HepG2 (cell line): ENCODE results near the gene ARL5C. TPM values are rescaled to one million over a fixed set of nuclear protein-coding genes. Genes with fewer than 3 reads are reported as not detected.
A peak's percentile ranks its signal among the peaks of the same experiment; 100 is the strongest.

Experiments used
- ARNT ChIP-seq: fragments of 450-650 bp; IDR thresholded peaks from 2 replicates; pipeline ENCODE4 v1.6.1; 2017
- ATAD3A ChIP-seq: sonication (generic); formaldehyde crosslinking; IDR thresholded peaks from 2 replicates; pipeline ENCODE4 v1.4.0; 2020; ENCODE audit warnings: missing genetic modification reagents
- BRD4 ChIP-seq: sonication (generic); formaldehyde crosslinking; IDR thresholded peaks from 2 replicates; pipeline ENCODE4 v1.4.0; 2020; ENCODE audit warnings: missing genetic modification reagents
- CCAR2 ChIP-seq: fragments of 200-400 bp; formaldehyde crosslinking; optimal IDR thresholded peaks from 2 replicates; pipeline ENCODE3; 2018; ENCODE audit warnings: low read depth, mild to moderate bottlenecking, low read length, moderate library complexity
- EHMT2 ChIP-seq: fragments of 200-600 bp; sonication (generic); IDR thresholded peaks from 2 replicates; pipeline ENCODE4 v1.7.0; 2017; ENCODE audit warnings: antibody characterized with exemption, low read depth, low read length, borderline replicate concordance
- ELF1 ChIP-seq: sonication (generic); formaldehyde crosslinking; IDR thresholded peaks from 2 replicates; pipeline ENCODE4 v1.4.0; 2020; ENCODE audit warnings: missing genetic modification reagents
- FOXO1 ChIP-seq: sonication (generic); formaldehyde crosslinking; IDR thresholded peaks from 2 replicates; pipeline ENCODE4 v1.4.0; 2020; ENCODE audit warnings: missing genetic modification reagents
- KLF11 ChIP-seq: IDR thresholded peaks from 2 replicates; pipeline ENCODE4 v1.6.1; 2016; ENCODE audit warnings: missing compliant biosample characterization
- MEIS2 ChIP-seq: sonication (generic); formaldehyde crosslinking; IDR thresholded peaks from 2 replicates; pipeline ENCODE4 v1.9.0; 2021; ENCODE audit warnings: mild to moderate bottlenecking, missing genetic modification reagents
- MTA1 ChIP-seq: sonication (generic); formaldehyde crosslinking; IDR thresholded peaks from 2 replicates; pipeline ENCODE4 v1.4.0; 2020; ENCODE audit warnings: missing genetic modification reagents, mild to moderate bottlenecking, borderline replicate concordance
- MTF1 ChIP-seq: sonication (generic); formaldehyde crosslinking; IDR thresholded peaks from 2 replicates; pipeline ENCODE4 v1.5.0; 2020; ENCODE audit warnings: missing genetic modification reagents
- NRL ChIP-seq: sonication (generic); formaldehyde crosslinking; IDR thresholded peaks from 2 replicates; pipeline ENCODE4 v1.5.0; 2020; ENCODE audit warnings: missing genetic modification reagents, mild to moderate bottlenecking, moderate library complexity, borderline replicate concordance
- ZFY ChIP-seq: sonication (generic); formaldehyde crosslinking; IDR thresholded peaks from 2 replicates; pipeline ENCODE4 v1.4.0; 2020; ENCODE audit warnings: missing genetic modification reagents
- ZNF451 ChIP-seq: sonication (generic); formaldehyde crosslinking; IDR thresholded peaks from 2 replicates; pipeline ENCODE4 v1.5.0; 2020; ENCODE audit warnings: mild to moderate bottlenecking, missing genetic modification reagents
- ZSCAN20 ChIP-seq: sonication (generic); formaldehyde crosslinking; IDR thresholded peaks from 2 replicates; pipeline ENCODE4 v1.4.0; 2020; ENCODE audit warnings: missing genetic modification reagents, mild to moderate bottlenecking, borderline replicate concordance
- polyA plus RNA-seq, 8 experiments: library from polyadenylated mRNA; depleted of rRNA in 3 of 8; stranded (reverse) in 7 of 8; unstranded in 1 of 8; fragments of >200 nt; fragmentation: Illumina TruSeq in 4 of 8; extraction: Trizol in 4 of 8; gene quantifications; 2 replicates each; pipeline versions ENCODE4 v1.2.1 to v1.2.3, GENCODE V29; 2011 to 2016; ENCODE audit warnings: low read depth in 4 of 8, missing spikeins in 1 of 8, mixed read lengths in 1 of 8; ENCODE audit not compliant: insufficient read depth in 1 of 8
- total RNA-seq, 5 experiments: library from RNA; depleted of rRNA; stranded (reverse); fragments of >200 nt; fragmentation: Illumina TruSeq; extraction: Trizol; gene quantifications; 2 replicates each; pipeline ENCODE4 v1.2.3, GENCODE V29; 2016; ENCODE audit warnings: low read depth in 1 of 5
- TF ChIP-seq, protein P1 (sequence below): fragments of 450-650 bp; IDR thresholded peaks from 2 replicates; pipeline ENCODE4 v1.6.1; 2017; ENCODE audit warnings: mild to moderate bottlenecking
- TF ChIP-seq, protein P2 (sequence below): sonication (generic); formaldehyde crosslinking; IDR thresholded peaks from 2 replicates; pipeline ENCODE4 v1.4.0; 2020; ENCODE audit warnings: low read depth, missing genetic modification reagents
- TF ChIP-seq, protein P3 (sequence below): sonication (generic); formaldehyde crosslinking; IDR thresholded peaks from 2 replicates; pipeline ENCODE4 v1.5.1; 2020; ENCODE audit warnings: missing genetic modification reagents, mild to moderate bottlenecking, borderline replicate concordance

ARL5C gene
- total and polyA plus RNA-seq, 2 of the 13 experiments (the other 11 are each of a cell fraction or from before 2014, with no cell fraction given): not detected

DNA sequence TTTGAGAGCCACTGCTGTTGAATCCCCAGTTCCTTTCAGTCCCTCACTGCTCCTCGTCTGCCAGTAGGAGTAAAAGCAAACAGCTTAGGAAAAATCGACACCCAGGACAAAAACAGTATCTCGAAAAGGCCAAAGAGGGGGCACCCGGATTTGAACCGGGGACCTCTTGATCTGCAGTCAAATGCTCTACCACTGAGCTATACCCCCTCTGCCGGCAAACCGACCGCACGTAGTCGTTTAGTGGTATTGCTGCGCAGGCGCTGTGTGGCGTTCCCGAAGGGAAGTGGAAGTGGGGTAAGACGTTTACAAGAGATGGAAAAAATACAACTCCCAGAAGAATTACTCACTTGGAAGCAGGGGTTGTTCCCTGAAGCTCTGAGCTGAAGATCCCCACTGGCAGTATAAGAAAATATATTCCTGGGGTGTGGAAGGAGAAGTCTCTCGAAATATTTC, 12.3 kb downstream of the ARL5C start (continued):
- TF ChIP-seq, protein P1, sequence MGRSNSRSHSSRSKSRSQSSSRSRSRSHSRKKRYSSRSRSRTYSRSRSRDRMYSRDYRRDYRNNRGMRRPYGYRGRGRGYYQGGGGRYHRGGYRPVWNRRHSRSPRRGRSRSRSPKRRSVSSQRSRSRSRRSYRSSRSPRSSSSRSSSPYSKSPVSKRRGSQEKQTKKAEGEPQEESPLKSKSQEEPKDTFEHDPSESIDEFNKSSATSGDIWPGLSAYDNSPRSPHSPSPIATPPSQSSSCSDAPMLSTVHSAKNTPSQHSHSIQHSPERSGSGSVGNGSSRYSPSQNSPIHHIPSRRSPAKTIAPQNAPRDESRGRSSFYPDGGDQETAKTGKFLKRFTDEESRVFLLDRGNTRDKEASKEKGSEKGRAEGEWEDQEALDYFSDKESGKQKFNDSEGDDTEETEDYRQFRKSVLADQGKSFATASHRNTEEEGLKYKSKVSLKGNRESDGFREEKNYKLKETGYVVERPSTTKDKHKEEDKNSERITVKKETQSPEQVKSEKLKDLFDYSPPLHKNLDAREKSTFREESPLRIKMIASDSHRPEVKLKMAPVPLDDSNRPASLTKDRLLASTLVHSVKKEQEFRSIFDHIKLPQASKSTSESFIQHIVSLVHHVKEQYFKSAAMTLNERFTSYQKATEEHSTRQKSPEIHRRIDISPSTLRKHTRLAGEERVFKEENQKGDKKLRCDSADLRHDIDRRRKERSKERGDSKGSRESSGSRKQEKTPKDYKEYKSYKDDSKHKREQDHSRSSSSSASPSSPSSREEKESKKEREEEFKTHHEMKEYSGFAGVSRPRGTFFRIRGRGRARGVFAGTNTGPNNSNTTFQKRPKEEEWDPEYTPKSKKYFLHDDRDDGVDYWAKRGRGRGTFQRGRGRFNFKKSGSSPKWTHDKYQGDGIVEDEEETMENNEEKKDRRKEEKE: no peak
- no peak for TF ChIP-seq NRL
- TF ChIP-seq KLF11: peak; percentile 77; the same call in 1 of the 2 replicates
- peak; percentile 33; the same call in 1 of the 2 replicates for TF ChIP-seq ELF1
- TF ChIP-seq CCAR2: peak; percentile 61
- TF ChIP-seq, protein P2, sequence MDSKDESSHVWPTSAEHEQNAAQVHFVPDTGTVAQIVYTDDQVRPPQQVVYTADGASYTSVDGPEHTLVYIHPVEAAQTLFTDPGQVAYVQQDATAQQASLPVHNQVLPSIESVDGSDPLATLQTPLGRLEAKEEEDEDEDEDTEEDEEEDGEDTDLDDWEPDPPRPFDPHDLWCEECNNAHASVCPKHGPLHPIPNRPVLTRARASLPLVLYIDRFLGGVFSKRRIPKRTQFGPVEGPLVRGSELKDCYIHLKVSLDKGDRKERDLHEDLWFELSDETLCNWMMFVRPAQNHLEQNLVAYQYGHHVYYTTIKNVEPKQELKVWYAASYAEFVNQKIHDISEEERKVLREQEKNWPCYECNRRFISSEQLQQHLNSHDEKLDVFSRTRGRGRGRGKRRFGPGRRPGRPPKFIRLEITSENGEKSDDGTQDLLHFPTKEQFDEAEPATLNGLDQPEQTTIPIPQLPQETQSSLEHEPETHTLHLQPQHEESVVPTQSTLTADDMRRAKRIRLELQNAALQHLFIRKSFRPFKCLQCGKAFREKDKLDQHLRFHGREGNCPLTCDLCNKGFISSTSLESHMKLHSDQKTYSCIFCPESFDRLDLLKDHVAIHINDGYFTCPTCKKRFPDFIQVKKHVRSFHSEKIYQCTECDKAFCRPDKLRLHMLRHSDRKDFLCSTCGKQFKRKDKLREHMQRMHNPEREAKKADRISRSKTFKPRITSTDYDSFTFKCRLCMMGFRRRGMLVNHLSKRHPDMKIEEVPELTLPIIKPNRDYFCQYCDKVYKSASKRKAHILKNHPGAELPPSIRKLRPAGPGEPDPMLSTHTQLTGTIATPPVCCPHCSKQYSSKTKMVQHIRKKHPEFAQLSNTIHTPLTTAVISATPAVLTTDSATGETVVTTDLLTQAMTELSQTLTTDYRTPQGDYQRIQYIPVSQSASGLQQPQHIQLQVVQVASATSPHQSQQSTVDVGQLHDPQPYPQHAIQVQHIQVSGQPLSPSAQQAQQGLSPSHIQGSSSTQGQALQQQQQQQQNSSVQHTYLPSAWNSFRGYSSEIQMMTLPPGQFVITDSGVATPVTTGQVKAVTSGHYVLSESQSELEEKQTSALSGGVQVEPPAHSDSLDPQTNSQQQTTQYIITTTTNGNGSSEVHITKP (CRISPR knock-in tag): 0 out of 2 replicates have a peak, but pooled peaks have one; percentile 62
- TF ChIP-seq FOXO1: no peak; the same call in none of the 2 replicates
- TF ChIP-seq, protein P3, sequence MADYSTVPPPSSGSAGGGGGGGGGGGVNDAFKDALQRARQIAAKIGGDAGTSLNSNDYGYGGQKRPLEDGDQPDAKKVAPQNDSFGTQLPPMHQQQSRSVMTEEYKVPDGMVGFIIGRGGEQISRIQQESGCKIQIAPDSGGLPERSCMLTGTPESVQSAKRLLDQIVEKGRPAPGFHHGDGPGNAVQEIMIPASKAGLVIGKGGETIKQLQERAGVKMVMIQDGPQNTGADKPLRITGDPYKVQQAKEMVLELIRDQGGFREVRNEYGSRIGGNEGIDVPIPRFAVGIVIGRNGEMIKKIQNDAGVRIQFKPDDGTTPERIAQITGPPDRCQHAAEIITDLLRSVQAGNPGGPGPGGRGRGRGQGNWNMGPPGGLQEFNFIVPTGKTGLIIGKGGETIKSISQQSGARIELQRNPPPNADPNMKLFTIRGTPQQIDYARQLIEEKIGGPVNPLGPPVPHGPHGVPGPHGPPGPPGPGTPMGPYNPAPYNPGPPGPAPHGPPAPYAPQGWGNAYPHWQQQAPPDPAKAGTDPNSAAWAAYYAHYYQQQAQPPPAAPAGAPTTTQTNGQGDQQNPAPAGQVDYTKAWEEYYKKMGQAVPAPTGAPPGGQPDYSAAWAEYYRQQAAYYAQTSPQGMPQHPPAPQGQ: no peak
- peak; percentile 38; the same call in 1 of the 2 replicates for TF ChIP-seq MEIS2
- no peak for TF ChIP-seq BRD4 (CRISPR knock-in tag)
- no peak for TF ChIP-seq ATAD3A (CRISPR knock-in tag)
- TF ChIP-seq EHMT2: no peak
- no peak for TF ChIP-seq MTA1
- no peak for TF ChIP-seq ARNT
- no peak for TF ChIP-seq ZNF451
- TF ChIP-seq MTF1 (CRISPR knock-in tag): no peak
- no peak for TF ChIP-seq ZSCAN20 (CRISPR knock-in tag)
- peak; percentile 12; the same call in 1 of the 2 replicates for TF ChIP-seq ZFY (CRISPR knock-in tag)
